BLaER1 (cell line): Measurements from ENCODE around the gene EIF4A3.

ENCODE experiments used
- H3K27ac ChIP-seq: shearing (Covaris generic); formaldehyde crosslinking; 2 replicates; pipeline ENCODE4 v1.8.1; 2022
- H3K27me3 ChIP-seq: shearing (Covaris generic); formaldehyde crosslinking; 2 replicates; pipeline ENCODE4 v1.8.1; 2022
- H3K36me3 ChIP-seq: shearing (Covaris generic); formaldehyde crosslinking; 2 replicates; pipeline ENCODE4 v1.8.1; 2022
- H3K4me1 ChIP-seq: shearing (Covaris generic); formaldehyde crosslinking; 2 replicates; pipeline ENCODE4 v1.8.1; 2022
- H3K4me2 ChIP-seq: shearing (Covaris generic); formaldehyde crosslinking; 2 replicates; pipeline ENCODE4 v1.8.1; 2022
- H3K4me3 ChIP-seq: shearing (Covaris generic); formaldehyde crosslinking; 2 replicates; pipeline ENCODE4 v1.8.1; 2022
- H3K9ac ChIP-seq: shearing (Covaris generic); formaldehyde crosslinking; 2 replicates; pipeline ENCODE4 v1.8.1; 2022
- H3K9me3 ChIP-seq: shearing (Covaris generic); formaldehyde crosslinking; 2 replicates; pipeline ENCODE4 v1.8.1; 2022
- H4K20me1 ChIP-seq: shearing (Covaris generic); formaldehyde crosslinking; 2 replicates; pipeline ENCODE4 v1.8.1; 2022
- Cebpa-rat ChIP-seq: shearing (Covaris generic); IDR thresholded peaks from 2 replicates; pipeline ENCODE4 v1.8.1; 2022

The EIF4A3 gene

DNA sequence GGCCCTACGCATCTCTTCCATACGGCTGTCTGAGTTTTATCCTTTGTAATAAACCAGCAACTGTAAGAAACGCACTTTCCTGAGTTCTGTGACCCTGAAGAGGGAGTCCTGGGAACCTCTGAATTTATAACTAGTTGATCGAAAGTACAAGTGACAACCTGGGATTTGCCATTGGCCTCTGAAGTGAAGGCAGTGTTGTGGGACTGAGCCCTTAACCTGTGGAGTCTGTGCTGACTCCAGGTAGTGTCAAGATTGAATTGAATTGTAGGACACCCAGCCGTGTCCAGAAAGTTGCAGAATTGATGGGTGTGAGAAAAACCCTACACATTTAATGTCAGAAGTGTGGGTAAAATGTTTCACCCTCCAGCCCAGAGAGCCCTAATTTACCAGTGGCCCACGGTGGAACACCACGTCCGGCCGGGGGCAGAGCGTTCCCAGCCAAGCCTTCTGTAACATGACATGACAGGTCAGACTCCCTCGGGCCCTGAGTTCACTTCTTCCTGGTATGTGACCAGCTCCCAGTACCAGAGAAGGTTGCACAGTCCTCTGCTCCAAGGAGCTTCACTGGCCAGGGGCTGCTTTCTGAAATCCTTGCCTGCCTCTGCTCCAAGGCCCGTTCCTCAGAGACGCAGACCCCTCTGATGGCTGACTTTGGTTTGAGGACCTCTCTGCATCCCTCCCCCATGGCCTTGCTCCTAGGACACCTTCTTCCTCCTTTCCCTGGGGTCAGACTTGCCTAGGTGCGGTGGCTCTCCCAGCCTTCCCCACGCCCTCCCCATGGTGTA, 44.1 kb downstream of the EIF4A3 start:
- Histone ChIP-seq H4K20me1 (no peaks in the 10 kb centered on the region), H3K9ac (peak overlapping the region; percentile 86), H3K4me2 (peak overlapping the region; percentile 96), H3K9me3 (no peaks in the 10 kb centered on the region), H3K36me3 (no peaks in the 10 kb centered on the region; the same call in 1 of the 2 replicates), H3K4me1 (peaks cover 46% of the 10 kb centered on the region), H3K4me3 (peak overlapping the region; percentile 82), H3K27ac (no peak overlapping the region), H3K27me3 (no peaks in the 10 kb centered on the region)
- TF ChIP-seq Cebpa-rat = no peak

DNA sequence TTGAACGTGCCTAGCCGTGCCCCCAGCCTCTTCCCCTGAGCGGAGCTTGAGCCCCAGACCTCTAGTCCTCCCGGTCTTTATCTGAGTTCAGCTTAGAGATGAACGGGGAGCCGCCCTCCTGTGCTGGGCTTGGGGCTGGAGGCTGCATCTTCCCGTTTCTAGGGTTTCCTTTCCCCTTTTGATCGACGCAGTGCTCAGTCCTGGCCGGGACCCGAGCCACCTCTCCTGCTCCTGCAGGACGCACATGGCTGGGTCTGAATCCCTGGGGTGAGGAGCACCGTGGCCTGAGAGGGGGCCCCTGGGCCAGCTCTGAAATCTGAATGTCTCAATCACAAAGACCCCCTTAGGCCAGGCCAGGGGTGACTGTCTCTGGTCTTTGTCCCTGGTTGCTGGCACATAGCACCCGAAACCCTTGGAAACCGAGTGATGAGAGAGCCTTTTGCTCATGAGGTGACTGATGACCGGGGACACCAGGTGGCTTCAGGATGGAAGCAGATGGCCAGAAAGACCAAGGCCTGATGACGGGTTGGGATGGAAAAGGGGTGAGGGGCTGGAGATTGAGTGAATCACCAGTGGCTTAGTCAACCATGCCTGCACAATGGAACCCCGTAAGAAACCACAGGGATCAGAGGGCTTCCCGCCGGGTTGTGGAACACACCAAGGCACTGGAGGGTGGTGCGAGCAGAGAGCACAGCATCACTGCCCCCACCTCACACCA, 44.8 kb downstream of the EIF4A3 start:
- H3K27ac ChIP-seq = peak overlapping the region; percentile 84
- no peaks in the 10 kb centered on the region for H3K9me3 ChIP-seq

DNA sequence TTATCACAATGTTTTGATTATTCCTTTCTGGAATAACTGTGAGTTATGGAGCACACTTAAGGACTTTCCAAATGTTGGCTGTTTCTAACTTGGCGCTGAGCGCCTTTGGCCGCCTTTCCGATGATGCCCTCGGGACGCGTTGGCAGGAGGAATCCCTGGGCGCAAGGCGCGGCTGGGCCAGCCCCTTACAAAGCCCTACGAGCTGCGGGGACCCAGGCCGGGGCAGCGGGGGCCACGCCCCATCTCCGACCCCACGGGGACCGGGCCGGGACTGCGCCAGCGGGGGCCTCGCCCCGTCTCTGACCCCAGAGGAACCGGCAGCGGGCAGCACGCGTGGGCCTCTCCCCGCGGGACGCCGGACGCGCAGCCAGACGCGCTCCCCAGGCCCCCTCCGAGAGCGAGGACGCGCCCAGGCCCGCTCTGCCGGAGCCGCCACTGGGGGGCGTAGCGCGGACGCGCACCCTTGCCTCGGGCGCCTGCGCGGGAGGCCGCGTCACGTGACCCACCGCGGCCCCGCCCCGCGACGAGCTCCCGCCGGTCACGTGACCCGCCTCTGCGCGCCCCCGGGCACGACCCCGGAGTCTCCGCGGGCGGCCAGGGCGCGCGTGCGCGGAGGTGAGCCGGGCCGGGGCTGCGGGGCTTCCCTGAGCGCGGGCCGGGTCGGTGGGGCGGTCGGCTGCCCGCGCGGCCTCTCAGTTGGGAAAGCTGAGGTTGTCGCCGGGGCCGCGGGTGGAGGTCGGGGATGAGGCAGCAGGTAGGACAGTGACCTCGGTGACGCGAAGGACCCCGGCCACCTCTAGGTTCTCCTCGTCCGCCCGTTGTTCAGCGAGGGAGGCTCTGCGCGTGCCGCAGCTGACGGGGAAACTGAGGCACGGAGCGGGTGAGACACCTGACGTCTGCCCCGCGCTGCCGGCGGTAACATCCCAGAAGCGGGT, 45.6 kb downstream of the EIF4A3 start, which contains the start of gene GAA:
Gene GAA, plus strand, starts transcription at position 571 of the 935 bp plus-strand sequence. CDS start 3,006 bp downstream, outside the sequence.
- H3K9ac ChIP-seq = peak within 1 kb of the TSS; percentile 86
- TF ChIP-seq Cebpa-rat = no peak
- no peaks in the 10 kb centered on the region for H3K36me3 ChIP-seq
- H4K20me1 ChIP-seq = no peaks in the 10 kb centered on the region
- no peaks in the 10 kb centered on the region for H3K27me3 ChIP-seq
- peak within 1 kb of the TSS; percentile 96 for H3K4me2 ChIP-seq
- H3K9me3 ChIP-seq = no peaks in the 10 kb centered on the region
- H3K4me1 ChIP-seq = peaks cover 43% of the 10 kb centered on the region
- H3K27ac ChIP-seq = peak within 1 kb of the TSS; percentile 84
- H3K4me3 ChIP-seq = peak within 1 kb of the TSS; percentile 82

More for the DNA sequence above, 44.8 kb downstream of the EIF4A3 start:
- H3K9ac ChIP-seq = peak overlapping the region; percentile 86
- no peak for TF ChIP-seq Cebpa-rat
- no peaks in the 10 kb centered on the region for H3K36me3 ChIP-seq
- H3K4me2 ChIP-seq = peak overlapping the region; percentile 96
- no peaks in the 10 kb centered on the region for H4K20me1 ChIP-seq
- no peaks in the 10 kb centered on the region for H3K27me3 ChIP-seq
- H3K4me1 ChIP-seq = peaks cover 46% of the 10 kb centered on the region
- peak overlapping the region; percentile 82 for H3K4me3 ChIP-seq

DNA sequence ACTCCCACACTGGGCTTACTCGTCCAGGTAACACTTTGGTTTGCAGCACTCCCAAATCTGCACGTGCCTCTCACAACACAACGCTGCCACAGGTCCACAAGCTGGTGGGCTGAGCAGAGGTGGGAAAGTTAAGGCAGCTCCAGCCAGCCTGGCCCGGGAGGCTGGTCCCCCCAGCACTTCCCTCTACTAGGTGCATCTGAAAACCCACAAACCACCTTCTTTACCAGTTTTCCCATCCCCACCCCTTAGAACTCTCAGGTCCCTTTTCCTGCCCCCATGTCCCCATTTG, 46.9 kb downstream of the EIF4A3 start:
- Histone ChIP-seq H3K4me2 (peak overlapping the region; percentile 96), H3K9ac (no peak overlapping the region), H3K9me3 (no peaks in the 10 kb centered on the region), H3K4me3 (no peak overlapping the region), H3K27me3 (no peaks in the 10 kb centered on the region), H3K4me1 (peaks cover 36% of the 10 kb centered on the region), H3K27ac (no peak overlapping the region), H3K36me3 (no peaks in the 10 kb centered on the region), H4K20me1 (no peaks in the 10 kb centered on the region)
- TF ChIP-seq Cebpa-rat = no peak

DNA sequence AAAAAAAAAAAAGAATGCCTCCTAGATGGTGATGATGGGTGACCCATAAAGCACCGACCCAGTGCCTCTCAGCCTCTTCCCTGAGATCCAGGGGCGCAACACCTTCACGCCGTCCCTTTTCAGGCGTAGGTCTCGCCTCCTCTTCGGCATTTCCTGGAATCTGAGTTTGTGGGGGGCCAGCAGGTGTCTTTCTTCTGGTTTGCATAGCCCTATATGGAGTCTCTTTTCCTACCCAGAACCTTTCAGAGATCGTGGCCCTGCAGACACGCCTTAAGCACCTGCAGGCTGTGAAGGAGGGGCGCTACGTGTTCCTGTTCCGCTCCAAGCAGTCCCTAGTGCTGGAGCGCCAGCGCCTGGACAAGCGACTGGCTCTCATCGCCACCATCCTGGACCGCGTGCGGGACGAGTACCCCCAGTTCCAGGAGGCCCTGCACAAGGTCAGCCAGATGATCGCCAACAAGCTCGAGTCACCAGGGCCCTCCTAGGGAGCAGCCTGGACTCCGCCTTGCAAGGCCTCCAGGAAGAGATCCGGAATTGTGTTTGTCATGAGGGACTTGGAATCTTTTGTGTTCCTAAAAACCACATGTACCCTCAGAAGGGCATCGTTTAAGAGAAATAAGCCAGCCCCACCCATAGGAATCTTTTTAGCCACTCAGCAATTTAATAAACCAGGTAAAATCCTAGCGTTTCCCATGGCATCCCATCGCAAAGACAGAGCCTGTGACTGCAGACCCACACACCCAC, 47.5 kb downstream of the EIF4A3 start:
- H3K9me3 ChIP-seq = no peaks in the 10 kb centered on the region
- no peak overlapping the region for H3K4me3 ChIP-seq
- no peak for TF ChIP-seq Cebpa-rat
- no peaks in the 10 kb centered on the region for H3K36me3 ChIP-seq
- no peaks in the 10 kb centered on the region for H4K20me1 ChIP-seq
- no peak overlapping the region for H3K9ac ChIP-seq
- no peak overlapping the region for H3K27ac ChIP-seq
- H3K27me3 ChIP-seq = no peaks in the 10 kb centered on the region
- peaks cover 36% of the 10 kb centered on the region for H3K4me1 ChIP-seq
- peak overlapping the region; percentile 96 for H3K4me2 ChIP-seq

DNA sequence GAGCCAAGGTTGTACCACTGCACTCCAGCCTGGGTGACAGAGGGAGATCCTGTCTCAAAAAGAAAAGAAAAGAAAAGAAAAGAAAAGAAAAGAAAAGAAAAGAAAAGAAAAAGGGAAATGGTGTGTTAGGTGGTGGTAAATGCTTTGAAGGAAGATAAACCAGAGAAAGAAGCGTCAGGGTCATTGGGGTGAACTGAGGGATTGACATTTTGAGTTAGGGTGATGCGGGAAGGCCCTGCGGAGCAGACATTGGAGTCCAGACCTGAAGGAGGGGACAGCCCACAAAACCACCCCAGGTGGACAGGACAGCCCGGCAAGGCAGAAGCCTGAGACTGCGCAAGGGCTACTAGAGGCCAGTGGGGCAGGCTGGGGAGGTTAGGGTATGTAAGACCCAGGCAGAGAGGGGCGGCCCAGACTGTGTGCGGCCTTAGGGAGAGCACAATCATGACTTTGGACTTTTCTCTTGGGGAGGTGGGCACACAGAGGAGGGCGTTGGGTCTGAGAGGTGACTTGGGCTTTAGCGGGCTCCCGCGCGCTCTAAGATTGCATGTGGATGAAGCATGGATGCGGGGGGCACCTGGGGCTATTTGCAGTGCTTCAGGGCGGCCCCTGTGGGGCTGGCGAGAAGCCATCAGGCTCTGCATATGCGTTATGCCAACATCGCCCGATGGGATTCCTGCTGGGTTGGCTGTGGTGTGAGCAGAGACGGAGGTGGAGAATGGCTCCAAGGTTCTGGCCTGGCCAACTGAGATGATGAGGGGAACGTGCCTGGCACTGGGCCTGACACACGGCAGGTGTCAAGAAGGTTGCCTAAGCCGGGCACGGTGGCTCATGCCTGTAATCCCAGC, 48.9 kb downstream of the EIF4A3 start:
- no peaks in the 10 kb centered on the region for H3K27me3 ChIP-seq

DNA sequence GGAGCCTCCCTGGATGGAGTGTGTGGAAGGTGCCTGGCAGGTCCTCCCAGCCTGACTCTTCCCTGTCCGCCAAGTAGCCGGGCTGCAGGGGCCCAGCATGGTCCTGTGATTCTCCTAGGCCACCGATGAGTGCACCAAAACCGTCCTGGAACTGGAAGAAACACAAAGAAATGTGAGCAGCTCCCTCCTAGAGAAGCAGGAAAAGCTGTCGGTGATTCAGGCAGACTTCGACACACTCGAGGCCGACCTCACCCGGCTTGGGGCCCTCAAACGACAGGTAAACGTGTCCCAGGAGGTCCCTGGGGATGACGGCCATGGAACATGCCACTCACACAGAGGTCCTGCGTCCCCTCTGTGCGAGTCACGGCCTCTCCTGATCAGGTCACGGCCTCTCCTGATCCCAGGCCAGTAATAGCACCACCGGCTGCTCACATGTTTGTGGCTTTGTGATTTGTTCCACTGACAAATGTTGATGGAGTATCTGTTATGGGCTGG, 49.8 kb downstream of the EIF4A3 start:
- Histone ChIP-seq H3K27ac (no peak overlapping the region), H3K9me3 (no peaks in the 10 kb centered on the region), H3K9ac (no peak overlapping the region), H3K4me3 (no peak overlapping the region), H3K4me2 (no peak overlapping the region), H4K20me1 (no peaks in the 10 kb centered on the region), H3K36me3 (no peaks in the 10 kb centered on the region), H3K27me3 (no peaks in the 10 kb centered on the region), H3K4me1 (peaks cover 22% of the 10 kb centered on the region)
- TF ChIP-seq Cebpa-rat = no peak

More for the DNA sequence above, 48.9 kb downstream of the EIF4A3 start:
- H3K9me3 ChIP-seq = no peaks in the 10 kb centered on the region
- H3K4me3 ChIP-seq = no peak overlapping the region
- H3K36me3 ChIP-seq = no peaks in the 10 kb centered on the region
- H3K9ac ChIP-seq = no peak overlapping the region
- no peaks in the 10 kb centered on the region for H4K20me1 ChIP-seq
- H3K4me2 ChIP-seq = no peak overlapping the region
- no peak overlapping the region for H3K27ac ChIP-seq
- H3K4me1 ChIP-seq = peaks cover 31% of the 10 kb centered on the region
- no peak for TF ChIP-seq Cebpa-rat

DNA sequence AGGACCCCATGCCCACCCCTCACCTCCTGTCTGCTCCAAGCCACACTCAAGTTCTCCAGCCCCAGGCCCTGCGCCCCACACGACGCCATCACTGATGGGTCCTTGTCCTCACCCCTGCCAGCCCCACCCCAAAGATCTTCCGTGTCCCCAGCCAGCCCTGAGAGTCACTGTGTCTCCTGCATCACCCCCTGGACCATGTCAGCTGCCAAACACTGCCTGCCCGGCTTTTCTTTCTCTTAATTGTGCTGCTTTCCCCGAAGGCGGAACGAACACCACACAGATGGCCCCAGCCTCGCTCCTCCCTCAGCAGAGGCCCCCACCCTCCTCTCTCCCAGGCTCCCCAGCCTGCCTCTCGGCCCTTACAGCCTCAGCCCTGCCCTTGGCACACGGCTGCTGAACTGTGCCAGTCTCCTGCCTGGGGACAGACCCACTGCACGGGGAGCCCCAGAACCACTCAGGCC, 50.3 kb downstream of the EIF4A3 start:
- Histone ChIP-seq H3K9me3 (no peaks in the 10 kb centered on the region), H3K4me3 (no peak overlapping the region), H3K27me3 (no peaks in the 10 kb centered on the region), H3K27ac (no peak overlapping the region), H3K9ac (no peak overlapping the region), H3K4me2 (no peak overlapping the region), H3K36me3 (no peaks in the 10 kb centered on the region), H4K20me1 (no peaks in the 10 kb centered on the region), H3K4me1 (peaks cover 19% of the 10 kb centered on the region)
- TF ChIP-seq Cebpa-rat = no peak
